GM13977 (cell line): Measurements from ENCODE around the gene COL4A4.

ENCODE experiments used
- DNase-seq: peaks from one replicate; pipeline ENCODE4 v3.0.0; 2012; ENCODE audit warnings: low spot score
- in situ Hi-C: fragments of 300-500 bp; cut with MboI; formaldehyde crosslinking; loops from one replicate; pipeline ENCODE4 v1.12.0; 2022; ENCODE audit warnings: low sequenced_read_pairs, low pct_unique_long_range_greater_than_20kb, mixed read lengths, inconsistent platforms; ENCODE audit not compliant: unreplicated experiment
- TF ChIP-seq, protein P1 (sequence below): IDR thresholded peaks from 2 replicates; pipeline ENCODE4 v1.5.1; 2012; ENCODE audit warnings: mild to moderate bottlenecking, control low read depth; ENCODE audit not compliant: insufficient read depth; ENCODE audit errors: extremely low read depth, missing control alignments

Gene COL4A4

GRCh38 chr2:227013330-227013729, 150.7 kb downstream of the COL4A4 start:
- in situ Hi-C loops: no loop called here
- TF ChIP-seq, protein P1, sequence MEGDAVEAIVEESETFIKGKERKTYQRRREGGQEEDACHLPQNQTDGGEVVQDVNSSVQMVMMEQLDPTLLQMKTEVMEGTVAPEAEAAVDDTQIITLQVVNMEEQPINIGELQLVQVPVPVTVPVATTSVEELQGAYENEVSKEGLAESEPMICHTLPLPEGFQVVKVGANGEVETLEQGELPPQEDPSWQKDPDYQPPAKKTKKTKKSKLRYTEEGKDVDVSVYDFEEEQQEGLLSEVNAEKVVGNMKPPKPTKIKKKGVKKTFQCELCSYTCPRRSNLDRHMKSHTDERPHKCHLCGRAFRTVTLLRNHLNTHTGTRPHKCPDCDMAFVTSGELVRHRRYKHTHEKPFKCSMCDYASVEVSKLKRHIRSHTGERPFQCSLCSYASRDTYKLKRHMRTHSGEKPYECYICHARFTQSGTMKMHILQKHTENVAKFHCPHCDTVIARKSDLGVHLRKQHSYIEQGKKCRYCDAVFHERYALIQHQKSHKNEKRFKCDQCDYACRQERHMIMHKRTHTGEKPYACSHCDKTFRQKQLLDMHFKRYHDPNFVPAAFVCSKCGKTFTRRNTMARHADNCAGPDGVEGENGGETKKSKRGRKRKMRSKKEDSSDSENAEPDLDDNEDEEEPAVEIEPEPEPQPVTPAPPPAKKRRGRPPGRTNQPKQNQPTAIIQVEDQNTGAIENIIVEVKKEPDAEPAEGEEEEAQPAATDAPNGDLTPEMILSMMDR: no peak
- no peak for DNase-seq

DNA sequence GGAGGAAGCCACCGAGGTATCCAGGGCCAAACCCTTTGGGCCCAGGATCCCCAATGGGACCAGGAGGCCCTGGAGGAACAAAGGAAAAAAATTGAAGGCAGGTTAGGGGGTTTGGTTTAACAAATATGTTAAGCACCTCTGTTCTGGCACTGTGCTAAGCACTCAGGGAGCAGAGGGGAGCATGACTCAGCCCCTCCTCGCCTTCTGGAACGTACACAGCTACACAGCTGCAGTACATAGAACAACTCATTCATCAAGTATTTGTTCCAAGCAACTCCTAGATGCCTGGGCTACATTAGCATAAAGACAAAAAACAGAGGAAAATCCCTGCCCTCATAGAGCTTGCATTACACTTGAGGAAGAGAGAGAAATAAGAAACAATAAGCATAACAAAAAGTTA, 153.6 kb downstream of the COL4A4 start:
- TF ChIP-seq, protein P1: no peak
- in situ Hi-C loops: no loop called here
- DNase-seq: no peak

DNA sequence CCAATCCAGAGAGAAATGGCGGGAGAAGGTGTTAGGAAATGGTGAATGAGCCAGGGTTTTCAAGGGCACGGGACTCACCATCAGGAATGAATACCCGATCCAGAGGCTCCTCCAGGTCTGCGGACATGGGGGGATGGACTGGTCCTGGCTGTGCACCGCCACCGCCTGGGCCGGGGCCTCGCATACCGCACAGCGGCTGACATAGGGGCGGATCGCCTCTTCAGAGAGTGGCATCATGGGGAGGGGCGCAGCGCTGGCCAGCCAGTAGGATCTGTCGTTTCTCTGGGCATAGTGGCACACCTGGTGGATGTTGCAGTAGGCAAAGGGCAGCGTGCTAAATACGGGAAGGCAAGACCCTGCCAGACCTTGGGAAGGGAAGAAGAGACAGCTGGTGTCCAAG, 156.1 kb downstream of the COL4A4 start:
- no peak for DNase-seq
- in situ Hi-C loops: no loop called here
- TF ChIP-seq, protein P1: no peak

DNA sequence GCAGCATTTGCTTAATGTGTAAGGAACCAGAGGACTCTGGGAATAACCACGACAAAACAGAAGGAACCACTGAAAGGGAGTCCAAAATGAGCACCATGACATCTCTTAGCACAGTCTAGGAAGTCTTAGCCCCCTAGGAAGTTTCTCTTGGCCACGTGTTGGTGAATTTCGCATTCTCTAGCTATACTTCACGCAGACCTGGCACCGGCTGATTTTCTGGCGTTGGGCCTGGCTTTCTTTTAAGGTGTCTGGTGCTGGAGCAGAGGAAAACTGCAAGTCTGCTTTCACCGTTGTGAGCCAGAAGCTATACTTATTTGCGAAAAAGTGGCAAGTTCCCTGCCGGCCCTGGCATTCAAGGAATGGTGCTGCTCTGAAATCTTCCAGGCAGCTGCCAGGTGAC, 156.9 kb downstream of the COL4A4 start:
- TF ChIP-seq, protein P1: no peak
- in situ Hi-C loops: no loop called here
- DNase-seq: no peak

GRCh38 chr2:227006189-227006897, 157.7 kb downstream of the COL4A4 start:
- TF ChIP-seq, protein P1: no peak
- DNase-seq: no peak
- in situ Hi-C loops: no loop called here

DNA sequence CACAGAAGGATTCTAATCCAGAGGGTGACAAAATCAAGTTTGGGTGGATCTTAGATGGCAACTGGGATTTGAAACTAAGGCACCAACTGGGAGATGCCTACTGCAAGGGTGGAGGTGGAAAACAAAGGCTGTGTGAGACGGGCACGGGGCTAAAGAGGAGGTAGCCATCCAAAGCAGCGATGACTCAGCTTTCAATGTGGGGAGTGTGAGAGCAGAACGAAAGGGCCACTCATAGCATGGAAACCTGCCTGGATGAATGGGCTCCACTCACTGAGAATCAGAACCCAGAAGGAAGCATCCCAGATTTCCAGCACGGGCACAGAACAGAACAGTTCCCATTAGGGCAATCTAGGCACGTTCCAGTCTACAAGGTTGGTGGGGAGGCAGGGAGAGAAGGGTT, 159.5 kb downstream of the COL4A4 start:
- DNase-seq: no peak
- in situ Hi-C loops: no loop called here
- TF ChIP-seq, protein P1: no peak

DNA sequence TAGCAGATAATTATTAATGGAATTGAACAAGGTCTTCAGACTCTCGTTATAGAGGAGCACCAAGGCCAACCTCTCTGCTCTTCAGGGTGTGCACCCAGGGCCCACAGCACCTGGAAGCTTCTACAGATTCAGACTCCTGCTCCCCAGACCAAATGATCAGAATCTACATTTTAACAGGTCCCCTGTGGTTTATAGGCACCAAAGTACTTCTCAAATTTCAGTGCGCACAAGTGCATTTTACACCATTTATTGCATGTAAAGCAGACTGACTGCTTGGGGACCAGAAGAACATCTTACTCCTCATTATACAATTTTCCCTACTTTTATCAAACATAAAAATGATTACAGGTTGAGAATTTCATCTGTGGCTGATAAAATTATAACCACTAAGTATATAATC, 163.9 kb downstream of the COL4A4 start:
- no peak for DNase-seq
- in situ Hi-C loops: no loop called here
- TF ChIP-seq, protein P1: no peak
